Measurements from ENCODE around the gene RAB29. TPM values are rescaled to one million over a fixed set of nuclear protein-coding genes. Genes with fewer than 3 reads are reported as not detected.

Gene RAB29
- polyA plus RNA-seq, 1 of the 3 experiments (the other 2 are of a cell fraction): 9.2 TPM

- TF ChIP-seq REST (IDR thresholded peaks at IDR 0.05; ENCODE audit: low read depth, low read length) (no peak), FOSL2 (IDR thresholded peaks at IDR 0.05; ENCODE audit: borderline replicate concordance, low read depth) (no peak), YY1 (IDR thresholded peaks at IDR 0.05; ENCODE audit: low read depth) (no peak)
These were observed 42.1 kb upstream of the RAB29 start (continued) for GRCh38 chr1:205817364-205817763.

GRCh38 chr1:205813755-205814058 lies 38.4 kb upstream of the RAB29 start:
- TF ChIP-seq MXI1 (IDR thresholded peaks at IDR 0.05; ENCODE audit: low read depth, low read length): no peak
- no peak for TF ChIP-seq CTCF (IDR thresholded peaks at IDR 0.05)
- no peak for TF ChIP-seq SIN3A (IDR thresholded peaks at IDR 0.05; ENCODE audit: borderline replicate concordance, low read depth, low read length)
- no peak for TF ChIP-seq USF1 (IDR thresholded peaks at IDR 0.05; ENCODE audit: borderline replicate concordance, low read depth)
- no peak for TF ChIP-seq EZH2phosphoT487 (IDR thresholded peaks at IDR 0.05; ENCODE audit: borderline replicate concordance, low read depth)
- TF ChIP-seq RAD21 (IDR thresholded peaks at IDR 0.05; ENCODE audit: low read length): no peak
- TF ChIP-seq IRF3 (IDR thresholded peaks at IDR 0.05; ENCODE audit: low read depth, low read length): no peak
- TF ChIP-seq REST (IDR thresholded peaks at IDR 0.05; ENCODE audit: low read depth, low read length): no peak
- no peak for TF ChIP-seq USF2 (IDR thresholded peaks at IDR 0.05; ENCODE audit: borderline replicate concordance, low read depth, low read length)
- peaks cover 19% of the 10 kb centered on the region; the same call in 1 of the 2 replicates for H3K79me2 ChIP-seq (ENCODE audit: insufficient read depth)
- H3K36me3 ChIP-seq (replicated peaks in 1 of 2; ENCODE audit: control insufficient read depth in 1 of 2, insufficient read depth in 2 of 2, low read length in 1 of 2): peaks cover 0 to 15% of the 10 kb centered on the region in 2 experiments
- no peaks in the 10 kb centered on the region for H3K27me3 ChIP-seq (ENCODE audit: insufficient read depth)
- peak overlapping the region; percentile 74 for H3K9ac ChIP-seq
- H3K4me3 ChIP-seq (ENCODE audit: low read depth in 2 of 2, low read length in 1 of 2): peak overlapping the region; percentile 77 to 94
- H4K20me1 ChIP-seq (ENCODE audit: insufficient read depth): no peaks in the 10 kb centered on the region
- H3F3A ChIP-seq (replicated peaks; ENCODE audit: insufficient read depth): no peaks in the 10 kb centered on the region
- H3K27ac ChIP-seq (ENCODE audit: low read depth in 2 of 2, low read length in 1 of 2): peak overlapping the region; percentile 46 to 84
- POLR2A ChIA-PET: no interaction called here
- peak overlapping the region; percentile 86 for H2AFZ ChIP-seq (ENCODE audit: low read depth)
- H3K9me3 ChIP-seq: no peaks in the 10 kb centered on the region
- H3K4me2 ChIP-seq: peak overlapping the region; percentile 95
- DNase-seq: no peak
- H3K9me2 ChIP-seq: no peaks in the 10 kb centered on the region
- WGBS (ENCODE audit: low lambda C conversion rate): 13% methylated on average over 14 of the region's 14 CpGs
- CTCF ChIA-PET: interaction anchor here (0.9 to 1.3 kb wide), 5 partner anchors 11 to 163 kb away, joined by 3 to 7 read pairs (median 3); no protein-coding TSS in a partner anchor
- peaks cover 5 to 35% of the 10 kb centered on the region in 2 experiments; a peak in 2 of 4 replicates for H3K4me1 ChIP-seq (ENCODE audit: control insufficient read depth in 1 of 2, insufficient read depth in 2 of 2, low read depth in 1 of 2, low read length in 1 of 2)
